Neural cell (in vitro differentiated cells): ENCODE results near the gene PREB. TPM values are rescaled to one million over a fixed set of nuclear protein-coding genes. Genes with fewer than 3 reads are reported as not detected.

Experiments used
- H2AFZ ChIP-seq: fragments of 200-600, 300-800 bp; sonication (generic), shearing (Covaris generic); 2 replicates; pipeline ENCODE4 v1.6.0; 2014; ENCODE audit warnings: low read depth, mild to moderate bottlenecking, antibody characterized with exemption, low read length, moderate library complexity
- H3F3A ChIP-seq: fragments of 200-600 bp; shearing (Covaris generic); 2 replicates; pipeline ENCODE4 v1.6.1; 2016; ENCODE audit warnings: mild to moderate bottlenecking, moderate library complexity, mixed read lengths, antibody characterized with exemption, low read length; ENCODE audit not compliant: insufficient read depth, poor library complexity, severe bottlenecking
- H3K27ac ChIP-seq: fragments of 200-600, 300-800 bp; sonication (generic), shearing (Covaris generic); 2 replicates; pipeline ENCODE4 v1.5.1; 2014; ENCODE audit warnings: mild to moderate bottlenecking, low read length, moderate library complexity
- H3K27me3 ChIP-seq: fragments of 300-800, 200-600 bp; sonication (generic), shearing (Covaris generic); 2 replicates; pipeline ENCODE4 v1.6.0; 2014; ENCODE audit warnings: mild to moderate bottlenecking, low read depth, low read length, moderate library complexity; ENCODE audit not compliant: insufficient read depth
- H3K36me3 ChIP-seq: fragments of 300-800, 200-600 bp; sonication (generic), shearing (Covaris generic); 2 replicates; pipeline ENCODE4 v1.5.1; 2014; ENCODE audit warnings: mild to moderate bottlenecking, antibody characterized with exemption, low read length, moderate library complexity; ENCODE audit not compliant: insufficient read depth
- H3K4me2 ChIP-seq: fragments of 300-800, 200-600 bp; sonication (generic), shearing (Covaris generic); 2 replicates; pipeline ENCODE4 v1.6.0; 2014; ENCODE audit warnings: mild to moderate bottlenecking, low read length
- H3K4me3 ChIP-seq: fragments of 300-800, 200-600 bp; sonication (generic), shearing (Covaris generic); 2 replicates; pipeline ENCODE4 v1.5.1; 2014; ENCODE audit warnings: mild to moderate bottlenecking, low read length, moderate library complexity
- H3K79me2 ChIP-seq: fragments of 200-600 bp; shearing (Covaris generic); replicated peaks from 2 replicates; pipeline ENCODE4 v1.6.0; 2014; ENCODE audit warnings: mild to moderate bottlenecking, low read length, moderate library complexity; ENCODE audit not compliant: insufficient read depth
- H3K9ac ChIP-seq: fragments of 300-800, 200-600 bp; sonication (generic), shearing (Covaris generic); 2 replicates; pipeline ENCODE4 v1.6.1; 2016; ENCODE audit warnings: mild to moderate bottlenecking, low read length, mixed read lengths
- H3K9me2 ChIP-seq: fragments of 200-600 bp; shearing (Covaris generic); 2 replicates; pipeline ENCODE4 v1.6.1; 2016; ENCODE audit warnings: mild to moderate bottlenecking, low read length, mixed read lengths; ENCODE audit not compliant: insufficient read depth
- H3K9me3 ChIP-seq: fragments of 200-600, 300-800 bp; sonication (generic), shearing (Covaris generic); 2 replicates; pipeline ENCODE4 v1.6.1; 2016; ENCODE audit warnings: mild to moderate bottlenecking, mixed run types, low read length, moderate library complexity, mixed read lengths
- H4K20me1 ChIP-seq: fragments of 200-600 bp; shearing (Covaris generic); 2 replicates; pipeline ENCODE4 v1.6.1; 2016; ENCODE audit warnings: mild to moderate bottlenecking, mixed run types; ENCODE audit not compliant: insufficient read depth
- CTCF ChIP-seq: fragments of 450-650 bp; IDR thresholded peaks from 2 replicates; pipeline ENCODE4 v1.5.1; 2014; ENCODE audit warnings: antibody characterized with exemption, mild to moderate bottlenecking, moderate library complexity; ENCODE audit not compliant: poor library complexity, severe bottlenecking
- EP300 ChIP-seq: fragments of 450-650 bp; conservative IDR thresholded peaks from 2 replicates; pipeline ENCODE4 v1.6.1; 2014; ENCODE audit warnings: antibody characterized with exemption, mild to moderate bottlenecking, moderate library complexity; ENCODE audit not compliant: poor library complexity, severe bottlenecking
- EZH2 ChIP-seq: fragments of 200-600, 300-800 bp; shearing (Covaris generic), sonication (generic); IDR thresholded peaks from 2 replicates; pipeline ENCODE4 v1.6.1; 2014; ENCODE audit warnings: antibody characterized with exemption, low read length, borderline replicate concordance, mild to moderate bottlenecking; ENCODE audit not compliant: insufficient read depth, poor library complexity, severe bottlenecking
- MXI1 ChIP-seq: fragments of 450-650 bp; conservative IDR thresholded peaks from 2 replicates; pipeline ENCODE4 v1.6.1; 2014; ENCODE audit warnings: antibody characterized with exemption, mild to moderate bottlenecking; ENCODE audit not compliant: poor library complexity, severe bottlenecking
- POLR2AphosphoS5 ChIP-seq: IDR thresholded peaks from 2 replicates; pipeline ENCODE4 v1.6.1; 2012
- RAD21 ChIP-seq: fragments of 450-650 bp; conservative IDR thresholded peaks from 2 replicates; pipeline ENCODE4 v1.6.1; 2014; ENCODE audit warnings: antibody characterized with exemption, mild to moderate bottlenecking, moderate library complexity
- REST ChIP-seq: IDR thresholded peaks from 2 replicates; pipeline ENCODE4 v1.6.1; 2012; ENCODE audit warnings: borderline replicate concordance
- SMC3 ChIP-seq: fragments of 450-650 bp; conservative IDR thresholded peaks from 2 replicates; pipeline ENCODE4 v1.6.1; 2014; ENCODE audit warnings: antibody characterized with exemption, mild to moderate bottlenecking, moderate library complexity; ENCODE audit not compliant: poor library complexity
- TAF1 ChIP-seq: IDR thresholded peaks from 2 replicates; pipeline ENCODE4 v1.6.1; 2012; ENCODE audit warnings: low read depth
- polyA plus RNA-seq: library from polyadenylated mRNA; depleted of rRNA; stranded (reverse); fragments of >200 nt; gene quantifications from 2 replicates; pipeline ENCODE4 v1.2.3, GENCODE V29; 2014

Gene PREB
- polyA plus RNA-seq, 1 donor from 2014 or later = 121 TPM

DNA sequence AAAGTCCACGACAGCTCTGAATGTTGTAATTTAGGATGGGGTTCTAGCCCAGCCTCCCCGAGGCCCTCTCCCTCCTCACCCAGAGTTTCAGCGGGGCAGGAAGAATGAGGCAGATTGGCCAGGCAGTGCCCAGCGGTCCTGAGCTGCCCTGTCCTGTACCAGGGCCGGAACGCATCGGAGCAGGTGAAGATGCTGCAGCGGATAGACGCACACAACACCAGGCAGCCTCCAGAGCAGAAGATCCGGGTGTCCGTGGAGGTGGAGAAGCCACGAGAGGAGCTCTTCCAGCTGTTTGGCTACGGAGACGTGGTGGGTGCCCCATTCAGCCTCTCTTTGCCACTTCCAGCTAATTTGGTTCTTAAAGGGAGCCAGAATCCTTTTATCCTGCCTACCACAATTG lies 37.1 kb downstream of the PREB start:
- H3K4me2 ChIP-seq = no peak overlapping the region
- no peaks in the 10 kb centered on the region for H3K79me2 ChIP-seq
- no peaks in the 10 kb centered on the region for H3K36me3 ChIP-seq
- no peaks in the 10 kb centered on the region for H3K9me2 ChIP-seq
- no peaks in the 10 kb centered on the region for H4K20me1 ChIP-seq
- H3K27ac ChIP-seq = no peak overlapping the region
- no peak overlapping the region for H3K4me3 ChIP-seq
- no peaks in the 10 kb centered on the region for H3K9me3 ChIP-seq
- TF ChIP-seq SMC3 = no peak
- TF ChIP-seq TAF1 = no peak
- TF ChIP-seq POLR2AphosphoS5 = no peak
- no peaks in the 10 kb centered on the region for H3K27me3 ChIP-seq
- no peak overlapping the region for H3K9ac ChIP-seq
- H3F3A ChIP-seq = no peaks in the 10 kb centered on the region
- H2AFZ ChIP-seq = no peak overlapping the region

GRCh38 chr2:27096748-27097297 lies 37.6 kb downstream of the PREB start:
- Histone ChIP-seq H3K27ac (no peak overlapping the region), H3K9me2 (no peaks in the 10 kb centered on the region), H3K4me2 (no peak overlapping the region), H3K9me3 (no peaks in the 10 kb centered on the region), H3F3A (no peaks in the 10 kb centered on the region), H2AFZ (no peak overlapping the region), H4K20me1 (no peaks in the 10 kb centered on the region), H3K36me3 (no peaks in the 10 kb centered on the region), H3K9ac (no peak overlapping the region), H3K79me2 (no peaks in the 10 kb centered on the region), H3K27me3 (no peaks in the 10 kb centered on the region), H3K4me3 (no peak overlapping the region)
- TF ChIP-seq EP300 = no peak
- TF ChIP-seq POLR2AphosphoS5 = no peak
- TF ChIP-seq RAD21 = no peak
- no peak for TF ChIP-seq CTCF
- TF ChIP-seq EZH2 = no peak
- TF ChIP-seq REST = no peak
- TF ChIP-seq MXI1 = no peak
- TF ChIP-seq TAF1 = no peak
- TF ChIP-seq SMC3 = no peak
